ENCODE results near the gene TLE2.

DNA sequence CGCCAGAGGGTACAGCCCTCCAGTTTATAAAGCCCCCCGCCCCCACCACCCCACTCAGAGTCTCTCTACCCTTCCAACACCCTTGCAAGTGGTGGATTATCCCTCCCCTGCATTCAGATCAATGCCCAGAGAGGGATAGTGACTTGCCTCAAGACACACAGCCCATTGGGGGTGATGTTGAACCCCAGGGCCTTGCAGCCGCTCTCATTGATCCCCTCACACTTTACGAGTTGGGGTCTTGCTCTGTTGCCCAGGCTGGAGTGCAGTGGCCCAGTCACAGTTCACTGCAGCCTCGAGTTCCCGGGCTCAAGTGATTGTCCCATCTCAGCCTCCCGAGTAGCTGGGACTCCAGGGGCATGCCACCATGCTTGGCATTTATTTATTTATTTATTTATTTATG is 11.2 kb downstream of the TLE2 start:
- TF ChIP-seq, protein P1, sequence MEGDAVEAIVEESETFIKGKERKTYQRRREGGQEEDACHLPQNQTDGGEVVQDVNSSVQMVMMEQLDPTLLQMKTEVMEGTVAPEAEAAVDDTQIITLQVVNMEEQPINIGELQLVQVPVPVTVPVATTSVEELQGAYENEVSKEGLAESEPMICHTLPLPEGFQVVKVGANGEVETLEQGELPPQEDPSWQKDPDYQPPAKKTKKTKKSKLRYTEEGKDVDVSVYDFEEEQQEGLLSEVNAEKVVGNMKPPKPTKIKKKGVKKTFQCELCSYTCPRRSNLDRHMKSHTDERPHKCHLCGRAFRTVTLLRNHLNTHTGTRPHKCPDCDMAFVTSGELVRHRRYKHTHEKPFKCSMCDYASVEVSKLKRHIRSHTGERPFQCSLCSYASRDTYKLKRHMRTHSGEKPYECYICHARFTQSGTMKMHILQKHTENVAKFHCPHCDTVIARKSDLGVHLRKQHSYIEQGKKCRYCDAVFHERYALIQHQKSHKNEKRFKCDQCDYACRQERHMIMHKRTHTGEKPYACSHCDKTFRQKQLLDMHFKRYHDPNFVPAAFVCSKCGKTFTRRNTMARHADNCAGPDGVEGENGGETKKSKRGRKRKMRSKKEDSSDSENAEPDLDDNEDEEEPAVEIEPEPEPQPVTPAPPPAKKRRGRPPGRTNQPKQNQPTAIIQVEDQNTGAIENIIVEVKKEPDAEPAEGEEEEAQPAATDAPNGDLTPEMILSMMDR (IDR thresholded peaks at IDR 0.05; ENCODE audit: poor library complexity) = no peak
- TF ChIP-seq EZH2 (IDR thresholded peaks at IDR 0.05; ENCODE audit: borderline replicate concordance) (no peak), EZH2phosphoT487 (IDR thresholded peaks at IDR 0.05; ENCODE audit: low read depth, severe bottlenecking, unreplicated experiment) (no peak)
